ENCODE data around the gene ZFAND4. TPM values are rescaled to one million over a fixed set of nuclear protein-coding genes. Genes with fewer than 3 reads are reported as not detected.
A peak's percentile ranks its signal among the peaks of the same experiment; 100 is the strongest.

ZFAND4 gene
- total and polyA plus RNA-seq, 9 of the 15 experiments (the other 6 are each of a cell fraction or from before 2014, with no cell fraction given) = 0.42 to 3.0 (median 1.5) TPM

DNA sequence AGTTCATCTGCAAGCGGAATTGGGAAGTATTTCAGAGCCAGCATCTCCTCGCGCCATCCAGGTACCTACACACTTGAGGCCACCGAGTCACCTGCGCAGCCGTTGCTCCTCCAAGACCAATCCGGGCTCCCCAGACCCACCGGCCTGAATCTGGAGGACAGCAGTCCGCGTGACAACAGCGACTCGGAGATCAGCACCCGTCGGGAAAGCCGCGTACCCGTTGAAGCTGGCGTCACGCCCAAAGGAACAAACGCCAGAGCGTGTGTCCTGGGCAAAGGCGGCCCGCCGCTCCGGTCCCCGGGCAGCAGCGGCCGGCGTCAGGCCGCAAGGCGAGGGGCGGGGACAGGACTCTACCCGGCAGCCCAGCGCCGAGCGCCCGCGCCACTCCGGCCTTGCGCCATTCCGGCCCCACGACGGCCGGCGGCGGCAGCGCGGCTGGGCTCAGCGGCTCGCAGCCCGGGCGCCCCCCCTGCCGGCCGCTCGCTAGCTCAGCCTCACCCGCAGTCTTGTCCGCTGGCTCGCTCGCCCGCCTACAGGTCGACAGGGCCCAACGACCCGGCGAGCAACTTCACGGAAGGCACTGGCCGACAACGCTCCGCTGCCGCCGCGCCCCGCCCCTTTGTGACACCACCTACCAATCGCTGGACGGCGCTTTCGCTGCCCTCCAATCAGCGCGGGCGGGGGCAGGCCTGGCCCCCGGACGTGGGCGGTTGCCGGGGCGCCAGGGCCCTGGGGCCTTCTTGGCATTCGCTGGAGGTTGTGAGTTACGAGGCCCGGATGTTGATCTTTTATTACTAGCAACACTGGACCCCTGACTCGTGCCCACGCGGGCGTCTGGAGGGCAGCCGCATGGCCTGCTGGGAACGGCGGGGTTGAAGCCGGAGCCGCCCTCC, at the start of gene ZFAND4 (continued):
- TF ChIP-seq SREBF2 (CRISPR knock-in tag; IDR thresholded peaks at IDR 0.05) (no peak), BDP1 (IDR thresholded peaks at IDR 0.05; ENCODE audit: insufficient read depth, insufficient read length) (no peak), ZFP36 (IDR thresholded peaks at IDR 0.05; ENCODE audit: low read depth, low read length, partially characterized antibody) (no peak), ETS1 (conservative IDR thresholded peaks at IDR 0.05; ENCODE audit: control insufficient read depth, low read depth, low read length) (no peak), YY1 (IDR thresholded peaks at IDR 0.05; ENCODE audit: borderline replicate concordance in 1 of 3, control insufficient read depth in 1 of 3, extremely low read depth in 1 of 3, insufficient read depth in 3 of 3, insufficient read length in 1 of 3, insufficient replicate concordance in 2 of 3, low read depth in 1 of 3, low read length in 2 of 3) (peak in 2 of 3 experiments; percentile 61 to 62), SMC3 (conservative IDR thresholded peaks at IDR 0.05; ENCODE audit: insufficient read depth, low read depth, low read length) (0 out of 2 replicates have a peak, but pooled peaks have one; percentile 29), MCM2 (IDR thresholded peaks at IDR 0.05; ENCODE audit: low read depth) (no peak), NFXL1 (CRISPR knock-in tag; IDR thresholded peaks at IDR 0.05) (no peak), RAD21 (CRISPR knock-in tag; conservative IDR thresholded peaks at IDR 0.05 in 1 of 2, IDR thresholded peaks at IDR 0.05 in 1 of 2) (peak in 1 of 2 experiments; percentile 73; a peak in 3 of 4 replicates), ZFX (CRISPR knock-in tag; IDR thresholded peaks at IDR 0.05) (0 out of 2 replicates have a peak, but pooled peaks have one; percentile 18), ZNF639 (CRISPR knock-in tag; conservative IDR thresholded peaks at IDR 0.05 in 1 of 2, IDR thresholded peaks at IDR 0.05 in 1 of 2) (0 out of 4 replicates have a peak, but pooled peaks of 1 of the 2 experiments have one; percentile 39), NCOA6 (IDR thresholded peaks at IDR 0.05) (peak; percentile 71; the same call in 1 of the 2 replicates), POLR2G (IDR thresholded peaks at IDR 0.05; ENCODE audit: low read depth, low read length) (peak; percentile 78), ZBTB33 (CRISPR knock-in tag; IDR thresholded peaks at IDR 0.05) (peak; percentile 86), HNRNPK (IDR thresholded peaks at IDR 0.05; ENCODE audit: low read depth, low read length, poor library complexity, severe bottlenecking) (no peak), MTA2 (IDR thresholded peaks at IDR 0.05; ENCODE audit: low read depth) (no peak), ZNF143 (CRISPR knock-in tag; IDR thresholded peaks at IDR 0.05) (no peak), ZNF589 (CRISPR knock-in tag; IDR thresholded peaks at IDR 0.05; ENCODE audit: low read depth) (no peak), SRSF1 (IDR thresholded peaks at IDR 0.05; ENCODE audit: low read depth, low read length) (no peak)
